HG03066 (cell line): ENCODE results near the gene ENTPD2.
A peak's percentile ranks its signal among the peaks of the same experiment; 100 is the strongest.
"Not testable (repeated sequence)": the region's sequence is repeated elsewhere in the genome, so short reads cannot be mapped to it uniquely, and the experiment has no call there.

ENCODE experiments used
- ATAC-seq: cut with Tn5 transposase; IDR thresholded peaks from one replicate; pipeline ENCODE4 v1.9.1; 2021; ENCODE audit warnings: low read depth; ENCODE audit not compliant: unreplicated experiment

The ENTPD2 gene

GRCh38 chr9:137007108-137007815, 46.6 kb downstream of the ENTPD2 start:
- no peak for ATAC-seq

- no peak for ATAC-seq
Measured at GRCh38 chr9:137006116-137007003, 47.5 kb downstream of the ENTPD2 start.

- ATAC-seq: not testable (repeated sequence)
Measured at GRCh38 chr9:137004285-137004684, 49.6 kb downstream of the ENTPD2 start.

GRCh38 chr9:137002646-137003041, 51.2 kb downstream of the ENTPD2 start:
- ATAC-seq: no peak

GRCh38 chr9:137001857-137002645, 51.8 kb downstream of the ENTPD2 start:
- ATAC-seq: no peak

GRCh38 chr9:137000177-137000930, 53.5 kb downstream of the ENTPD2 start:
- ATAC-seq: peak; percentile 80
